Endodermal cell (in vitro differentiated cells): Measurements from ENCODE around the gene VPS33B. TPM values are rescaled to one million over a fixed set of nuclear protein-coding genes. Genes with fewer than 3 reads are reported as not detected.
A peak's percentile ranks its signal among the peaks of the same experiment; 100 is the strongest.

Experiments used
- DNase-seq: peaks from one replicate; pipeline ENCODE4 v3.0.0-alpha.2; 2017
- H3K27ac ChIP-seq: 2 replicates; pipeline ENCODE4 v1.5.1; 2013; ENCODE audit warnings: mild to moderate bottlenecking, low read depth, low read length, moderate library complexity
- H3K27me3 ChIP-seq: 2 replicates; pipeline ENCODE4 v1.6.1; 2013; ENCODE audit warnings: mild to moderate bottlenecking, low read length, moderate library complexity; ENCODE audit not compliant: insufficient read depth, control insufficient read depth, poor library complexity, severe bottlenecking
- H3K36me3 ChIP-seq: 2 replicates; pipeline ENCODE4 v1.7.0; 2013; ENCODE audit warnings: mild to moderate bottlenecking, low read length, moderate library complexity; ENCODE audit not compliant: control insufficient read depth, insufficient read depth
- H3K4me1 ChIP-seq: one replicate; pipeline ENCODE4 v1.7.0; 2013; ENCODE audit warnings: low read length; ENCODE audit not compliant: control insufficient read depth, insufficient read depth
- H3K4me3 ChIP-seq: 2 replicates; pipeline ENCODE4 v1.5.1; 2013; ENCODE audit warnings: mild to moderate bottlenecking, low read length, moderate library complexity
- H3K9ac ChIP-seq: 2 replicates; pipeline ENCODE4 v1.6.1; 2013; ENCODE audit warnings: mild to moderate bottlenecking, low read length, moderate library complexity; ENCODE audit not compliant: poor library complexity, severe bottlenecking; ENCODE audit errors: extremely low read depth
- H3K9me3 ChIP-seq: 2 replicates; pipeline ENCODE4 v1.6.1; 2013; ENCODE audit warnings: mild to moderate bottlenecking, low read length, moderate library complexity; ENCODE audit not compliant: control insufficient read depth
- H3K27ac Mint-ChIP-seq: 2 replicates; pipeline ENCODE4 v1.8.0; 2020; ENCODE audit warnings: mixed read lengths
- H3K27me3 Mint-ChIP-seq: 2 replicates; pipeline ENCODE4 v1.8.0; 2021; ENCODE audit warnings: mild to moderate bottlenecking, mixed read lengths; ENCODE audit not compliant: insufficient read depth
- H3K36me3 Mint-ChIP-seq: 2 replicates; pipeline ENCODE4 v1.8.0; 2020; ENCODE audit warnings: low read depth, mixed read lengths
- H3K4me1 Mint-ChIP-seq: 2 replicates; pipeline ENCODE4 v1.8.0; 2020; ENCODE audit warnings: mixed read lengths
- H3K4me3 Mint-ChIP-seq: 2 replicates; pipeline ENCODE4 v1.8.0; 2020; ENCODE audit warnings: mild to moderate bottlenecking, moderate library complexity, mixed read lengths
- H3K9me3 Mint-ChIP-seq: 2 replicates; pipeline ENCODE4 v1.8.0; 2020; ENCODE audit warnings: mild to moderate bottlenecking, mixed read lengths
- CTCF ChIP-seq: fragments of 200-600 bp; sonication (generic); conservative IDR thresholded peaks from 2 replicates; pipeline ENCODE4 v1.5.0; 2021; ENCODE audit warnings: antibody characterized with exemption, mild to moderate bottlenecking
- WGBS, 2 experiments: methylation state at CpG; one replicate each; pipeline versions ENCODE4 v1.1.5 to v1.1.7; 2013; ENCODE audit warnings: missing lambda C conversion rate in 2 of 2, mixed read lengths in 1 of 2; ENCODE audit not compliant: insufficient coverage in 1 of 2, insufficient read length in 1 of 2; 5-methylcytosine and 5-hydroxymethylcytosine counted together
- total RNA-seq, 2 donors: library from RNA; stranded (reverse); fragmentation: NEBNext Ultra II Directional in 1 of 2; extraction: Animal tissue kit (Norgen Biotek cat#: 25700) in 1 of 2; gene quantifications; 2 replicates in 1 of 2; 3 replicates in 1 of 2; pipeline ENCODE4 v1.2.1, GENCODE V29; 2021

The VPS33B gene
- total RNA-seq, 2 donors from 2014 or later = 22.4 to 25.0 TPM

GRCh38 chr15:90987561-90988141 lies 34.7 kb downstream of the VPS33B start:
- Histone ChIP-seq H3K27ac (no peak overlapping the region), H3K27me3 (no peaks in the 10 kb centered on the region), H3K9ac (no peak overlapping the region), H3K4me1 (peaks cover 3% of the 10 kb centered on the region), H3K4me3 (no peak overlapping the region), H3K9me3 (no peaks in the 10 kb centered on the region), H3K36me3 (peaks cover 25% of the 10 kb centered on the region)
- 80 to 85% methylated on average over 3 to 7 of the region's 7 CpGs for WGBS, 2 experiments
- Mint-ChIP-seq H3K4me3 (no peak overlapping the region), H3K9me3 (no peaks in the 10 kb centered on the region), H3K27me3 (no peaks in the 10 kb centered on the region), H3K27ac (peak overlapping the region; percentile 76), H3K4me1 (peaks cover 26% of the 10 kb centered on the region), H3K36me3 (peaks cover 17% of the 10 kb centered on the region)
- TF ChIP-seq CTCF = no peak
- DNase-seq = no peak

DNA sequence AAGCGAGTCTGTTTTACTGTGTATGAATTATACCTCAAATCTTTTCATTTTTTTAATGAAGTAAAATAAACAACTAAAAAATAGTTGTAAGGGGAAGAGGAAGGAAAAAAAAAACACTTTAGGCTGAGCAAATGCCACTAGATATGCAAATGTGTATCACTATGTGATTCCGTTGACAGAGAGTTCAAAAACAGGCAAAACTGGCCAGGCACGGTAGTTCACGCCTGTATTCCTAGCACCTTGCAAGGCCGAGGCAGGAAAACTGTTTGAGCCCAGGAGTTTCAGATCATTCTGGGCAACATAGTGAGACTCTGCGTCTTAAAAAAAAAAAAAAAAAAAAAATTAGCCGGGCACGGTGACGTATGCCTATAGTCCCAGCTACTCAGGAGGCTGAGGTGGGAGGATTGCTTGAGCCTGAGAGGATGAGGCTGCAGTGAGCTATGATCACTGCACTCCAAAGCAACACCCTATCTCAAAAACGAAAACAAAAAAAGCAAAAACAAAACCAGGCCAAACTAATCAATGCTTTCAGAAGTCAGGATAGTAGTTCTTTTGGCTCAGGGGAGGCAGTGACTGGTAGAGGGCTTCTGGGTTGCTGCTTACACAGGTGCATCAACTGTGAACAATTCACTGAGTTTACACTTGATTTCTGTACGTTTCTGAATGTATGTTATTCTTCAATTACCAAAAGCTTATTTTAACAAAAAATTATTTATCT lies 35.4 kb downstream of the VPS33B start:
- Histone ChIP-seq H3K36me3 (peaks cover 32% of the 10 kb centered on the region), H3K9me3 (no peaks in the 10 kb centered on the region), H3K4me1 (peaks cover 3% of the 10 kb centered on the region), H3K27ac (no peak overlapping the region), H3K9ac (no peak overlapping the region), H3K27me3 (no peaks in the 10 kb centered on the region), H3K4me3 (no peak overlapping the region)
- no peaks in the 10 kb centered on the region for H3K9me3 Mint-ChIP-seq
- no peak overlapping the region for H3K4me3 Mint-ChIP-seq
- WGBS, 2 experiments = 90 to 100% methylated on average over 4 to 7 of the region's 11 CpGs
- H3K4me1 Mint-ChIP-seq = peaks cover 24% of the 10 kb centered on the region
- TF ChIP-seq CTCF = no peak
- no peak overlapping the region for H3K27ac Mint-ChIP-seq
- DNase-seq = no peak
- H3K36me3 Mint-ChIP-seq = peaks cover 24% of the 10 kb centered on the region
- H3K27me3 Mint-ChIP-seq = no peaks in the 10 kb centered on the region

DNA sequence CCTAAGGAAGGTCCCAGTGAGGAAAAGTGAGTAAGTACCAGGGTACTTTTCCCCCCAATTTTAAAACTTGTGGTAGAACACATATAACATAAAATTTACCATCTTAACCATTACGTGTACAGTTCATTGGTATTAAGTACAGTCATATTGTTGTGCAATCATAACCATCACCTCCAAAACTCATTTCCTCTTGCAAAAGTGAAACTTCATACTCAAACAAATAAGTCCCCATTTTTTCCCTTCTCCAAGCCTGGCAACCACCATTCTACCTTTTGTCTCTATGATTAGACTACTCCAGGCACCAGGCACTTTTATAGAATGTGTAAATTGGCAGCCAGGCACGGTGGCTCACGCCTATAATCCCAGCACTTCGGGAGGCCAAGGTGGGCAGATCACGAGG lies 40.3 kb downstream of the VPS33B start:
- Mint-ChIP-seq H3K27ac (no peak overlapping the region), H3K36me3 (peaks cover 65% of the 10 kb centered on the region), H3K27me3 (no peaks in the 10 kb centered on the region), H3K4me1 (peaks cover 5% of the 10 kb centered on the region), H3K4me3 (no peak overlapping the region), H3K9me3 (no peaks in the 10 kb centered on the region)
- H3K9me3 ChIP-seq = no peaks in the 10 kb centered on the region
- no peak for DNase-seq
- no peak for TF ChIP-seq CTCF
- H3K36me3 ChIP-seq = peaks cover 79% of the 10 kb centered on the region
- WGBS, 2 experiments = 95 to 100% methylated on average over 5 of the region's 5 CpGs
- no peak overlapping the region for H3K9ac ChIP-seq
- H3K27me3 ChIP-seq = no peaks in the 10 kb centered on the region
- no peaks in the 10 kb centered on the region for H3K4me1 ChIP-seq
- no peak overlapping the region for H3K27ac ChIP-seq
- H3K4me3 ChIP-seq = no peak overlapping the region
